Sigmoid colon (tissue), 4 donors: ENCODE results near the gene RPL35.

ENCODE experiments used
- POLR2AphosphoS5 ChIP-seq, 4 donors: sonication (generic); formaldehyde crosslinking; IDR thresholded peaks; one replicate each; pipeline ENCODE4 v1.6.1; 2017; ENCODE audit warnings: antibody characterized with exemption in 4 of 4
- TF ChIP-seq, protein P1 (sequence below), 4 experiments: fragments of 450-650 bp in 3 of 4; fragments of 200-600 bp in 1 of 4; IDR thresholded peaks; one replicate each; pipeline ENCODE4 v1.5.1; 2016 to 2019; ENCODE audit warnings: antibody characterized with exemption in 4 of 4, mild to moderate bottlenecking in 3 of 4, moderate library complexity in 2 of 4

DNA sequence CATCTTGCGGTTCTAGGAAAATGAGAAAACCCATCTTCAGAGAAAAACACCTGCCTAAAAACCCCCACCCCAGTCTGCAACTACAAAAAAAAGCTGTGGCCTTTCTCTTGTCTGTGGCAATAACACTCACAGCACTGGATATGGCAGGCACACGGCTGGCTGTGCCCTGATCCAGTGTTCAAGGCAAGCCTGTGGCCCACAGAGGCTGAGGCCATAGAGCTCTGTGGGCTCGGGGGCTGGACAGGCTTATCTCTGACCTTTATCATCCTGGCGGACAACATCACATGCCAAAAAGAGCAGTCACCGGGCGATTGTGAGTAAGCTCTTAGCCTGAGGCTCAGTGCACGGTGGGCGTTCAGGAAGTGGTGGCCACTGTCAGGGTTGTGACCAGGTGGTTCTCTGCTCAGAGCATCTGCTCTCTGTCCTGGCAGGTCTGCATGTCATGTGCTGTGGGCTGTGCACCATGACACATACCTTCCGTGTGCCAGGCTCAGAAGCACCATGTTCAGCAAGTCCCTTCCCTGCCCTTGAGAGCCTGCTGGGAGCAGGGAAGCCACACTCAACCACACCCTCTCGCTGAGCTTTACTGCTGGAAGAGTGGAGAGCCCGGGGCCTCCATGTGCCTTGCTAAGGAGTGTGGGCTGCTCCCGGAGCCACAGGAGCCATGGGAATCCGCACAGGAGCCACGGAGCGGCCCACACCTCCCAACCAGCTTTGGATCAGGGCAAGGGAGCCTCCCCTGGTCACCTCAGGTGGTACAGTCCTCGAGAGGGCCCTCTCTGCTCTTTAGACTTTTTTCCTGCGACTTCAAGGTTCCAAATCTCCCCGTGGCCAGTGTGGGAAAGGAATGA, 43.1 kb downstream of the RPL35 start:
- TF ChIP-seq, protein P1, sequence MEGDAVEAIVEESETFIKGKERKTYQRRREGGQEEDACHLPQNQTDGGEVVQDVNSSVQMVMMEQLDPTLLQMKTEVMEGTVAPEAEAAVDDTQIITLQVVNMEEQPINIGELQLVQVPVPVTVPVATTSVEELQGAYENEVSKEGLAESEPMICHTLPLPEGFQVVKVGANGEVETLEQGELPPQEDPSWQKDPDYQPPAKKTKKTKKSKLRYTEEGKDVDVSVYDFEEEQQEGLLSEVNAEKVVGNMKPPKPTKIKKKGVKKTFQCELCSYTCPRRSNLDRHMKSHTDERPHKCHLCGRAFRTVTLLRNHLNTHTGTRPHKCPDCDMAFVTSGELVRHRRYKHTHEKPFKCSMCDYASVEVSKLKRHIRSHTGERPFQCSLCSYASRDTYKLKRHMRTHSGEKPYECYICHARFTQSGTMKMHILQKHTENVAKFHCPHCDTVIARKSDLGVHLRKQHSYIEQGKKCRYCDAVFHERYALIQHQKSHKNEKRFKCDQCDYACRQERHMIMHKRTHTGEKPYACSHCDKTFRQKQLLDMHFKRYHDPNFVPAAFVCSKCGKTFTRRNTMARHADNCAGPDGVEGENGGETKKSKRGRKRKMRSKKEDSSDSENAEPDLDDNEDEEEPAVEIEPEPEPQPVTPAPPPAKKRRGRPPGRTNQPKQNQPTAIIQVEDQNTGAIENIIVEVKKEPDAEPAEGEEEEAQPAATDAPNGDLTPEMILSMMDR (IDR thresholded peaks at IDR 0.05) = no peak
- TF ChIP-seq POLR2AphosphoS5 (IDR thresholded peaks at IDR 0.05) = no peak
